ENCODE data around the gene CEP89. TPM values are rescaled to one million over a fixed set of nuclear protein-coding genes. Genes with fewer than 3 reads are reported as not detected.
"Not testable (repeated sequence)": the region's sequence is repeated elsewhere in the genome, so short reads cannot be mapped to it uniquely, and the experiment has no call there.

Gene CEP89
- total RNA-seq, 1 donor from 2014 or later, result 32.9 TPM

DNA sequence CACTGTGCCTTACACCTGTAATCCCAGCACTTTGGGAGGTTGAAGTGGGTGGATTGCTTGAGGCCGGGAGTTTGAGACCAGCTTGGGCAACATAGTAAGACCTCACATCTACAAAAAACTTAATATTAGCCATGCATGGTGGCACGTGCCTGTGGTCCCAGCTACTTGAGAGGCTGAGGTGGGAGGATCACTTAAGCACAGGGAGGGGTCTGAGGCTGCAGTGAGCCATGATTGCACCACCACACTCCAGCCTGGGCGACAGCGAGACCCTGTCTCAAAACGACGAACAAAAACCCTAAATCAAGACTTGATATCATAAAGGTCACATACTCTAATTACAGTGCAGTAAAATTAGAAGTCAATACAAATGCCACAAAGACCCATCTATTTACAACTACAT lies 119.5 kb downstream of the CEP89 start:
- Mint-ChIP-seq H3K9me3 (ENCODE audit: unreplicated experiment) (no peaks in the 10 kb centered on the region), H3K4me1 (ENCODE audit: unreplicated experiment) (no peaks in the 10 kb centered on the region), H3K36me3 (ENCODE audit: unreplicated experiment) (no peaks in the 10 kb centered on the region), H3K4me3 (ENCODE audit: unreplicated experiment) (no peak overlapping the region), H3K27me3 (ENCODE audit: unreplicated experiment) (no peaks in the 10 kb centered on the region), H3K27ac (ENCODE audit: unreplicated experiment) (no peak overlapping the region)
- no peak for TF ChIP-seq CTCF (IDR thresholded peaks at IDR 0.05)
- no peak for DNase-seq (ENCODE audit: extremely low spot score, unreplicated experiment)

GRCh38 chr19:32848035-32848434 lies 123.7 kb downstream of the CEP89 start:
- not testable (repeated sequence) for H3K27me3 Mint-ChIP-seq (ENCODE audit: unreplicated experiment); H3K36me3 Mint-ChIP-seq (ENCODE audit: unreplicated experiment); H3K4me1 Mint-ChIP-seq (ENCODE audit: unreplicated experiment); DNase-seq (ENCODE audit: extremely low spot score, unreplicated experiment); H3K4me3 Mint-ChIP-seq (ENCODE audit: unreplicated experiment); H3K27ac Mint-ChIP-seq (ENCODE audit: unreplicated experiment); H3K9me3 Mint-ChIP-seq (ENCODE audit: unreplicated experiment)

DNA sequence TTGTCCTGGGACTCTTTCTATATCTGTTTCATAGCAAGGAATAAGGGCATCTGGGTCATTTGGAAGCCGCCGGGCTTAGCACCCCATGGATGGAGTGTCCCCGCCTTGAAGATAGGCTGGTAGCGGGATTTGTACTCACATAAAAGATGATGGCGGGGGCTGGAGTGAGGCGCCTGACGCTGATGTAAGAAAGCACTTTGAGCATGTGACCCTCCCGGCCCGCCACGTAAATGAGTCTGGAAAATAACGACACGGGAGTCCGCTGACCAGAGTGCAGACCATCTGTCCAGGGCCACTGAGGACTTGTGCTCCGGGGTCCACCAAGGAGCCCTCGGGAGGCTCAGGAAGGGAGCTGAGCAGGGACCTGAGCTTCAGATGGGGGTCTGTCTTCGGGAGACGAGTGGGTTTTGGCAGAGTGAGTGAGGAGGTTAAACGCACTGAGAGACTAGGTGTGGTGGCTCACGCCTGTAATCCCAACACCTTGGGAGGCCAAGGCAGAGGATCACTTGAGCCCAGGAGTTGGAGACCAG lies 128.0 kb downstream of the CEP89 start:
- no peak overlapping the region for H3K4me3 Mint-ChIP-seq (ENCODE audit: unreplicated experiment)
- no peaks in the 10 kb centered on the region for H3K27me3 Mint-ChIP-seq (ENCODE audit: unreplicated experiment)
- no peak for DNase-seq (ENCODE audit: extremely low spot score, unreplicated experiment)
- no peak for TF ChIP-seq CTCF (IDR thresholded peaks at IDR 0.05)
- no peaks in the 10 kb centered on the region for H3K4me1 Mint-ChIP-seq (ENCODE audit: unreplicated experiment)
- no peak overlapping the region for H3K27ac Mint-ChIP-seq (ENCODE audit: unreplicated experiment)
- H3K9me3 Mint-ChIP-seq (ENCODE audit: unreplicated experiment), result no peaks in the 10 kb centered on the region
- no peaks in the 10 kb centered on the region for H3K36me3 Mint-ChIP-seq (ENCODE audit: unreplicated experiment)

- H3K4me1 Mint-ChIP-seq (ENCODE audit: unreplicated experiment), result no peaks in the 10 kb centered on the region
Observed at GRCh38 chr19:32842061-32842460, 129.7 kb downstream of the CEP89 start.

GRCh38 chr19:32837531-32837930 lies 134.2 kb downstream of the CEP89 start:
- Mint-ChIP-seq H3K9me3 (ENCODE audit: unreplicated experiment) (no peaks in the 10 kb centered on the region), H3K27ac (ENCODE audit: unreplicated experiment) (no peak overlapping the region), H3K36me3 (ENCODE audit: unreplicated experiment) (no peaks in the 10 kb centered on the region), H3K27me3 (ENCODE audit: unreplicated experiment) (no peaks in the 10 kb centered on the region), H3K4me1 (ENCODE audit: unreplicated experiment) (no peaks in the 10 kb centered on the region), H3K4me3 (ENCODE audit: unreplicated experiment) (no peak overlapping the region)
- no peak for DNase-seq (ENCODE audit: extremely low spot score, unreplicated experiment)
- TF ChIP-seq CTCF (IDR thresholded peaks at IDR 0.05), result no peak

More at GRCh38 chr19:32842061-32842460, 129.7 kb downstream of the CEP89 start:
- DNase-seq (ENCODE audit: extremely low spot score, unreplicated experiment), result no peak
- Mint-ChIP-seq H3K4me3 (ENCODE audit: unreplicated experiment) (no peak overlapping the region), H3K27me3 (ENCODE audit: unreplicated experiment) (no peaks in the 10 kb centered on the region), H3K36me3 (ENCODE audit: unreplicated experiment) (no peaks in the 10 kb centered on the region), H3K27ac (ENCODE audit: unreplicated experiment) (no peak overlapping the region), H3K9me3 (ENCODE audit: unreplicated experiment) (no peaks in the 10 kb centered on the region)
- no peak for TF ChIP-seq CTCF (IDR thresholded peaks at IDR 0.05)

DNA sequence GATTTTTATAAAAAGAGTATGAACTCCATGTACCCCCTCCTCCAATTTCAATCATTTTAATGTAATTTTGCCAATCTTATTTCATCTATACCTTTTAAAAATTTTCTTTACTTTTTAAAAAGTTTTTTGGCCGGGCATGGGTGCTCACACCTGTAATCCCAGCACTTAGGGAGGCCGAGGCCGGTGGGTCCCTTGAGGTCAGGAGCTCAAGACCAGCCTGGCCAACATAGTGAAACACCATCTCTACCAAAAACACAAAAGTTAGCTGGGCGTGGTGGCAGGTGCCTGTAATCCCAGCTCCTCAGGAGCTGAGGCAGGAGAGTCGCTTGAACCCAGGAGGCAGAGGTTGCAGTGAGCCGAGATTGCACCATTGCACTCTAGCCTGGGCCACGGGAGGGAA lies 138.4 kb downstream of the CEP89 start:
- not testable (repeated sequence) for H3K27me3 Mint-ChIP-seq (ENCODE audit: unreplicated experiment); DNase-seq (ENCODE audit: extremely low spot score, unreplicated experiment); H3K36me3 Mint-ChIP-seq (ENCODE audit: unreplicated experiment); H3K4me1 Mint-ChIP-seq (ENCODE audit: unreplicated experiment); H3K4me3 Mint-ChIP-seq (ENCODE audit: unreplicated experiment); H3K27ac Mint-ChIP-seq (ENCODE audit: unreplicated experiment); H3K9me3 Mint-ChIP-seq (ENCODE audit: unreplicated experiment)

- H3K36me3 Mint-ChIP-seq (ENCODE audit: unreplicated experiment); H3K27ac Mint-ChIP-seq (ENCODE audit: unreplicated experiment); H3K9me3 Mint-ChIP-seq (ENCODE audit: unreplicated experiment); H3K4me1 Mint-ChIP-seq (ENCODE audit: unreplicated experiment); H3K27me3 Mint-ChIP-seq (ENCODE audit: unreplicated experiment); DNase-seq (ENCODE audit: extremely low spot score, unreplicated experiment); H3K4me3 Mint-ChIP-seq (ENCODE audit: unreplicated experiment): not testable (repeated sequence)
Observed at GRCh38 chr19:32832825-32833224, 138.9 kb downstream of the CEP89 start.

DNA sequence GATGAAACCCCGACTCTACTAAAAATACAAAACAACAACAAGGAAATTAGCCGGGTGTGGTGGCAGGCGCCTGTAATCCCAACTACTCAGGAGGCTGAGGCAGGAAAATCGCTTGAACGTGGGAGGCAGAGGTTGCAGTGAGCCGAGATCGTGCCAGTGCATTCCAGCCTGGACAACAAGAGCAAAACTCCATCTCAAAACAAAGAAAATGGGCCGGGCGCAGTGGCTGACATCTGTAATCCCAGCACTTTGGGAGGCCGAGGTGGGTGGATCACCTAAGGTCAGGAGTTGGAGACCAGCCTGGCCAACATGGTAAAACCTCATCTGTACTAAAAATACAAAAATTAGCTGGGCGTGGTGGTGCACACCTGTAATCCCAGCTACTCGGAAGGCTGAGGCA lies 139.7 kb downstream of the CEP89 start:
- not testable (repeated sequence) for H3K27me3 Mint-ChIP-seq (ENCODE audit: unreplicated experiment); H3K9me3 Mint-ChIP-seq (ENCODE audit: unreplicated experiment); H3K4me1 Mint-ChIP-seq (ENCODE audit: unreplicated experiment); H3K36me3 Mint-ChIP-seq (ENCODE audit: unreplicated experiment); H3K4me3 Mint-ChIP-seq (ENCODE audit: unreplicated experiment); DNase-seq (ENCODE audit: extremely low spot score, unreplicated experiment); H3K27ac Mint-ChIP-seq (ENCODE audit: unreplicated experiment)

Measured in osteocyte (in vitro differentiated cells).